Common myeloid progenitor, CD34-positive (primary cell): ENCODE data around the gene SRRM4.

Source experiments
- CTCF ChIA-PET: fragments of 350-600 bp; sonication (Branson Sonifier 250); formaldehyde crosslinking; loops from one replicate; lab custom pipeline; 2021; ENCODE audit warnings: antibody characterized with exemption; lab: Charles Lee
- POLR2A ChIA-PET: fragments of 350-600 bp; sonication (Branson Sonifier 250); formaldehyde crosslinking; loops from one replicate; lab custom pipeline; 2021; ENCODE audit warnings: antibody characterized with exemption; lab: Charles Lee
- DNase-seq, 3 donors: peaks; one replicate each; pipeline versions ENCODE4 v3.0.0 to v3.0.0-alpha.2; 2013
- H3K27ac ChIP-seq, 2 experiments: 1 replicate in 1 of 2; 2 replicates in 1 of 2; pipeline ENCODE4 v1.7.0; 2013; ENCODE audit warnings: inconsistent platforms in 2 of 2, low read length in 2 of 2, mild to moderate bottlenecking in 2 of 2, low read depth in 1 of 2, moderate library complexity in 1 of 2; ENCODE audit not compliant: severe bottlenecking in 2 of 2, insufficient read depth in 1 of 2, poor library complexity in 1 of 2
- H3K27me3 ChIP-seq, 5 experiments: replicated peaks in 2 of 5; 1 replicate in 3 of 5; 2 replicates in 2 of 5; pipeline versions ENCODE4 v1.6.1 to v1.7.0; 2013; ENCODE audit warnings: low read length in 4 of 5, mild to moderate bottlenecking in 2 of 5, moderate library complexity in 2 of 5, inconsistent platforms in 1 of 5; ENCODE audit not compliant: insufficient read depth in 5 of 5, control insufficient read depth in 4 of 5
- H3K36me3 ChIP-seq, 4 experiments: 1 replicate in 2 of 4; 2 replicates in 2 of 4; pipeline versions ENCODE4 v1.6.1 to v1.7.0; 2013; ENCODE audit warnings: low read length in 3 of 4, control low read depth in 1 of 4, mild to moderate bottlenecking in 1 of 4; ENCODE audit not compliant: control insufficient read depth in 4 of 4, insufficient read depth in 4 of 4
- H3K4me1 ChIP-seq, 4 experiments: 1 replicate in 3 of 4; 2 replicates in 1 of 4; pipeline versions ENCODE4 v1.6.1 to v1.7.1; 2013; ENCODE audit warnings: low read length in 3 of 4, mild to moderate bottlenecking in 3 of 4, control low read depth in 1 of 4, inconsistent platforms in 1 of 4, moderate library complexity in 1 of 4; ENCODE audit not compliant: control insufficient read depth in 4 of 4, insufficient read depth in 4 of 4; ENCODE audit errors: control extremely low read depth in 1 of 4
- H3K4me3 ChIP-seq, 7 experiments: 1 replicate in 4 of 7; 2 replicates in 3 of 7; pipeline versions ENCODE4 v1.5.1 to v1.7.0; 2013; ENCODE audit warnings: mild to moderate bottlenecking in 7 of 7, low read length in 6 of 7, moderate library complexity in 6 of 7, inconsistent platforms in 2 of 7, low read depth in 2 of 7, control low read depth in 1 of 7; ENCODE audit not compliant: insufficient read depth in 4 of 7, control insufficient read depth in 1 of 7; ENCODE audit errors: extremely low read depth in 1 of 7
- H3K9me3 ChIP-seq, 5 experiments: 1 replicate in 4 of 5; 2 replicates in 1 of 5; pipeline versions ENCODE4 v1.6.1 to v1.7.1; 2013; ENCODE audit warnings: low read length in 4 of 5, mild to moderate bottlenecking in 2 of 5, inconsistent platforms in 1 of 5, low read depth in 1 of 5, moderate library complexity in 1 of 5; ENCODE audit not compliant: control insufficient read depth in 4 of 5, insufficient read depth in 2 of 5; ENCODE audit errors: control extremely low read depth in 1 of 5
- WGBS: methylation state at CpG from one replicate; pipeline ENCODE4 v1.1.5; 2013; ENCODE audit not compliant: insufficient coverage; 5-methylcytosine and 5-hydroxymethylcytosine counted together

The SRRM4 gene

GRCh38 chr12:119208626-119209061 is 227.3 kb downstream of the SRRM4 start:
- WGBS, result 65% methylated on average over 6 of the region's 6 CpGs
- no peak overlapping the region for H3K27ac ChIP-seq
- ChIA-PET CTCF (no interaction called here), POLR2A (no interaction called here)
- no peak overlapping the region for H3K4me3 ChIP-seq
- peaks cover 0 to 2% (median 0%) of the 10 kb centered on the region in 5 experiments for H3K27me3 ChIP-seq
- H3K4me1 ChIP-seq, result no peaks in the 10 kb centered on the region
- no peak for DNase-seq
- no peaks in the 10 kb centered on the region for H3K36me3 ChIP-seq
- no peaks in the 10 kb centered on the region for H3K9me3 ChIP-seq

- H3K4me1 ChIP-seq, result no peaks in the 10 kb centered on the region
- no peaks in the 10 kb centered on the region for H3K36me3 ChIP-seq
- H3K27ac ChIP-seq, result no peak overlapping the region
- DNase-seq, result no peak
- ChIA-PET CTCF (no interaction called here), POLR2A (no interaction called here)
- H3K27me3 ChIP-seq, result peaks cover 0 to 4% (median 0%) of the 10 kb centered on the region in 5 experiments
- no peaks in the 10 kb centered on the region for H3K9me3 ChIP-seq
- no peak overlapping the region for H3K4me3 ChIP-seq
- WGBS, result 73% methylated on average over 12 of the region's 13 CpGs
Measured at GRCh38 chr12:119211884-119212283, 230.5 kb downstream of the SRRM4 start.
